C4-2B (cell line): ENCODE measurements around the gene PLA2R1.

Experiments used
- H3K27ac ChIP-seq: fragments of 450-650 bp; 2 replicates; pipeline ENCODE4 v1.5.1; 2017
- CTCF ChIP-seq: fragments of 450-650 bp; conservative IDR thresholded peaks from 2 replicates; pipeline ENCODE4 v1.5.1; 2017; ENCODE audit warnings: mild to moderate bottlenecking
- ZFX ChIP-seq: fragments of 450-650 bp; IDR thresholded peaks from 2 replicates; pipeline ENCODE4 v1.6.1; 2017

The PLA2R1 gene

GRCh38 chr2:159908623-159909022 is 153.8 kb downstream of the PLA2R1 start:
- H3K27ac ChIP-seq, result no peak overlapping the region

GRCh38 chr2:159907909-159908308 is 154.5 kb downstream of the PLA2R1 start:
- H3K27ac ChIP-seq, result no peak overlapping the region
- TF ChIP-seq ZFX (no peak), CTCF (no peak)

More at GRCh38 chr2:159908623-159909022, 153.8 kb downstream of the PLA2R1 start:
- no peak for TF ChIP-seq CTCF
- no peak for TF ChIP-seq ZFX

DNA sequence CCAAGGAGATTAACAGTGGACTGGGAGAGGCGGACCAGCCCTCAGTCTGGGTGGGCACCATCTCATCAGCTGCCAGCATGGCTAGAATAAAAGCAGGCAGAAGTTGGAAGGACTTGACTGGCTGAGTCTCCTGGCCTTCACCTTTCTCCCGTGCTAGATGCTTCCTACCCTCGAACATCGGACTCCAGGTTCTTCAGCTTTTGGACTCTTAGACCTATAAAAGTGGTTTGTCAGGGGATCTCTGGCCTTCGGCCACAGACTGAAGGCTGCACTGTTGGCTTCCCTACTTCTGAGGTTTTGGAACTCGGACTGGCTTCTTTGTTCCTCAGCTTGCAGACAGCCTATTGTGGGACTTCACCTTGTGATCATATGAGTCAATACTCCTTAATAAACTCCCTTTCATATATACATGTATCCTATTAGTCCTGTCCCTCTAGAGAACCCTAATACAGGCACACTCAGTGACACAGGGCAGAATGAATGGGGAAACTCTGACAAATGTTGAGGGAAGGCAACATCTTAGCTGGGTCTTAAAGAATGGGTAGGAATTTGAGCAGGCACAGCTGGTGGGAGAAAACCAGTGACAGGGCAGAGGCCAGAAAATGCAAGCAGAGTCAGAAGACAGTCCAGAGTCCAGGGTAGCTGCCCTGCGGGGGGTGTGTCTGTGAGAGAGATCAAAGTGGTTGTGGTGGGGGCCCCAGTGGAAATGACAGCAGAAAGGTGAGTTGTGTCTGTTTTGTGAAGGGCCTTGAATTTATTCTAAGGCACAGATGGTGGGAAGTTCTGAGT is 156.3 kb downstream of the PLA2R1 start:
- TF ChIP-seq CTCF (no peak), ZFX (no peak)
- no peak overlapping the region for H3K27ac ChIP-seq

- TF ChIP-seq ZFX, result no peak
- no peak for TF ChIP-seq CTCF
- H3K27ac ChIP-seq, result no peak overlapping the region
Observed at GRCh38 chr2:159904959-159905305, 157.5 kb downstream of the PLA2R1 start.

DNA sequence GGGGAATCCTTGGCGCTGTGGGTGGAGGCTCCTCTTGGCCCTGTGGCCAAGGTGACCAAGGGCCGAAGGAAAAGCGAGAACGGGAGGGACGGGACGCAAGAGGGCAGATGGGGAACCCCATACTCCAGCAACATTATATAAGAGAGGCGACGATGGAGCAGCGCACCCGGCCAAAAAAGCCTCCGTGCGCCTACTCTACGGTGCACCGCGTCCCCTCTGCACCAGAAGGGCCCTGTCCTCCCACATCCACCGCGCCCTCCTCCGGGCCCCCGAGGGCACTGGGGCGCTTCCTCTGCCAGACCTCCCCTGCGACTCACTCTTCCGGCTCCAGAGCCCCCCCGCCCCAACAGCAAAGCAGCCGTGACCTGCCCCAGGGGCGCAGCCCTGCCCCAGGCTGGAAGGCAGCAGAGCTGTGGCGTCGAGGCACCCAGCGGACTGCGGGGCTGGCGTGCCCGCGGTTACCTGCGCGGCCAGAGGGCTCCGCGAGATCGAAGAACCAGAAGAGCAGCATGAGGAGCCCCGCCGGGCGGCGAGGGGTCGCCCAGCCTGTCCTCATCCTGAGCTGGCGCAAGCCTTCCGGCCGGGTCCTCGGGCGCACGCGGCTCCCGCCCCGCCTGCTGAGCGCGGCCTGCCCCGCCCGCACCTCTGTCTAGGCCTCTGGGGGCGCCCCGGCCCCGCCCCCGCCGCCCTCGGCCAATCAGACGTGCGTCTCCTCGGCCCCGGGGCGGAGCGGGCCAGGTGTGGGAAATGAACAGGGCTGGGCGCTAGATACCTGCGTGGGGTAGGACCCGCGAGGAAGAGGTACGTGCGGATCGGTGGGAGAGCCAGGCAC is 158.1 kb downstream of the PLA2R1 start, which contains the start of gene LY75:
Gene LY75, minus strand, starts transcription at position 630 of the 832 bp plus-strand sequence.
- H3K27ac ChIP-seq, result no peak within 1 kb of the TSS

DNA sequence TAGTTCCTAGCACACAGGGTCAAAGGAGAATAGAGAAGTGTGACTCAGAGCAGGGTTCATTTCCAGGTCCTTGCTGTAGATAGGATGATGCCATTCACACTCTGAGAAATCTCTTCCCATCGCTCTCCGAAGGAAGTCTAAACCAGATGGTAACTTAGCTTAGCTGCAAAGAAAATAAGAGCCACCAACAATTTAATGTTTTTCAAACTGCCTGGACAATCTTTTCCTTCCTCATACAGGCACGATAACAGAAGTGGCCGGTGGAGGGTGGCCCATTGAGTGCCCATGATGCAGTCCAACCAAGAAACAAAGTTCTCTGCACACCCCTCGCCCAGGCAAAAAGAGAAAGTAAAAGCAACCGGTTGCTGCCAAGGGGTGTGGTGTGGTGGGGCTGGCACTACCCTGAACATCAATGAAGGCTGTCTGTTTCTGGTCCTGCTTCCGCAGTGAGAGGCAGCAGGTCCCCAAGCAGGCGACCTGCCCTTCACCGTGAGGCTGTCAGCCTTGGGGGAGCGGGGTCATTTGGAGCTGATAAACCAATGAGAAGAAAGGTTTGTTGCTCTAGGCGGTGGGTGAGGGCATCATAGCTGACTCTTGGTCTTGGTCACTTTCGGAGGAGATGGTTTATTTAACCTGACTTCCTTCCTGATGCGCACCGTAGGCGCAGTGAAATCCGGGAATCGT is 158.8 kb downstream of the PLA2R1 start:
- TF ChIP-seq CTCF (no peak), ZFX (no peak)
- no peak overlapping the region for H3K27ac ChIP-seq

More for the DNA sequence above, 158.1 kb downstream of the PLA2R1 start, which contains the start of gene LY75:
- TF ChIP-seq CTCF, result no peak
- TF ChIP-seq ZFX, result no peak
